ENCODE data around the gene FGL2.
A peak's percentile ranks its signal among the peaks of the same experiment; 100 is the strongest.
"Not testable (repeated sequence)": the region's sequence is repeated elsewhere in the genome, so short reads cannot be mapped to it uniquely, and the experiment has no call there.

Gene FGL2

GRCh38 chr7:77199013-77199966 is at the start of gene FGL2:
TSS of gene FGL2 (minus strand) at chr7:77199819. CDS start at chr7:77199793, 26 bp downstream.
- DNase-seq (ENCODE audit: low read depth) = no peak

- no peak for DNase-seq (ENCODE audit: low read depth)
Observed at GRCh38 chr7:77248154-77248553, 48.5 kb upstream of the FGL2 start.

- DNase-seq (ENCODE audit: low read depth) = peak; percentile 86
Observed at GRCh38 chr7:77247206-77247850, 47.7 kb upstream of the FGL2 start.

GRCh38 chr7:77246026-77246640 is 46.5 kb upstream of the FGL2 start:
- DNase-seq (ENCODE audit: low read depth) = no peak

- no peak for DNase-seq (ENCODE audit: low read depth)
Observed at GRCh38 chr7:77245015-77245755, 45.6 kb upstream of the FGL2 start.

- DNase-seq (ENCODE audit: low read depth) = no peak
Observed at GRCh38 chr7:77244222-77244934, 44.8 kb upstream of the FGL2 start.

- DNase-seq (ENCODE audit: low read depth) = no peak
Observed at GRCh38 chr7:77242554-77242953, 42.9 kb upstream of the FGL2 start.

- DNase-seq (ENCODE audit: low read depth) = no peak
Observed at GRCh38 chr7:77242068-77242467, 42.4 kb upstream of the FGL2 start.

- DNase-seq (ENCODE audit: low read depth) = no peak
Observed at GRCh38 chr7:77239471-77239870, 39.9 kb upstream of the FGL2 start.

GRCh38 chr7:77238703-77239136 is 39.1 kb upstream of the FGL2 start:
- DNase-seq (ENCODE audit: low read depth) = no peak

GRCh38 chr7:77235276-77235675 is 35.7 kb upstream of the FGL2 start:
- no peak for DNase-seq (ENCODE audit: low read depth)

- DNase-seq (ENCODE audit: low read depth) = no peak
Observed at GRCh38 chr7:77232467-77232866, 32.8 kb upstream of the FGL2 start.

GRCh38 chr7:77228795-77229194 is 29.2 kb upstream of the FGL2 start:
- not testable (repeated sequence) for DNase-seq (ENCODE audit: low read depth)

GRCh38 chr7:77226357-77226839 is 26.8 kb upstream of the FGL2 start:
- no peak for DNase-seq (ENCODE audit: low read depth)

GRCh38 chr7:77223261-77223660 is 23.6 kb upstream of the FGL2 start:
- DNase-seq (ENCODE audit: low read depth) = no peak

- DNase-seq (ENCODE audit: low read depth) = no peak
Observed at GRCh38 chr7:77222819-77223218, 23.2 kb upstream of the FGL2 start.

GRCh38 chr7:77222065-77222464 is 22.4 kb upstream of the FGL2 start:
- no peak for DNase-seq (ENCODE audit: low read depth)

- DNase-seq (ENCODE audit: low read depth) = not testable (repeated sequence)
Observed at GRCh38 chr7:77219701-77220331, 20.2 kb upstream of the FGL2 start.

- no peak for DNase-seq (ENCODE audit: low read depth)
Observed at GRCh38 chr7:77217474-77218185, 18.0 kb upstream of the FGL2 start.

All from stimulated activated CD8-positive, alpha-beta memory T cell treated with anti-CD3 and anti-CD28 coated beads, Interleukin-15, amount 100 ng/mL, for 1 hour (primary cell).